Loucy (cell line): ENCODE results near the gene CHN2.

Experiments
- CTCF ChIP-seq: fragments of 200-600 bp; sonication (generic); conservative IDR thresholded peaks from 2 replicates; pipeline ENCODE4 v1.5.1; 2014; ENCODE audit warnings: mild to moderate bottlenecking, antibody characterized with exemption, low read length
- EZH2phosphoT487 ChIP-seq: fragments of 200-600 bp; IDR thresholded peaks from 2 replicates; pipeline ENCODE4 v1.6.1; 2018; ENCODE audit warnings: antibody characterized with exemption, mild to moderate bottlenecking, moderate library complexity, borderline replicate concordance

GRCh38 chr7:29482056-29482455, 287.5 kb downstream of the CHN2 start:
- TF ChIP-seq CTCF (no peak), EZH2phosphoT487 (no peak)
